Measurements from ENCODE around the gene CREB3L4.
A peak's percentile ranks its signal among the peaks of the same experiment; 100 is the strongest.
"Not testable (repeated sequence)": the region's sequence is repeated elsewhere in the genome, so short reads cannot be mapped to it uniquely, and the experiment has no call there.

The CREB3L4 gene

GRCh38 chr1:153958961-153959260 is 8.8 kb upstream of the CREB3L4 start:
- no peak for DNase-seq (ENCODE audit: low read depth in 2 of 2)

- no peak for DNase-seq (ENCODE audit: low read depth in 2 of 2)
Measured at GRCh38 chr1:153959454-153959853, 8.2 kb upstream of the CREB3L4 start.

GRCh38 chr1:153960206-153960605 is 7.5 kb upstream of the CREB3L4 start:
- DNase-seq (ENCODE audit: low read depth in 2 of 2), result no peak

- no peak for DNase-seq (ENCODE audit: low read depth in 2 of 2)
Measured at GRCh38 chr1:153961421-153961820, 6.3 kb upstream of the CREB3L4 start.

GRCh38 chr1:153962088-153963029 is 5.3 kb upstream of the CREB3L4 start:
- DNase-seq (ENCODE audit: low read depth in 2 of 2), result no peak

GRCh38 chr1:153963030-153963849 is 4.5 kb upstream of the CREB3L4 start, which contains the start of gene SLC39A1:
TSS of gene SLC39A1 (minus strand) at chr1:153963537. CDS start at chr1:153962715, 822 bp downstream.
- DNase-seq (ENCODE audit: low read depth in 2 of 2), result peak; percentile 88 to 96

GRCh38 chr1:153963850-153964331 is 3.8 kb upstream of the CREB3L4 start:
- DNase-seq (ENCODE audit: low read depth in 2 of 2), result no peak

GRCh38 chr1:153968000-153968363 is 280 bp downstream of the CREB3L4 start:
- no peak for DNase-seq (ENCODE audit: low read depth in 2 of 2)

GRCh38 chr1:153968408-153968807 is 706 bp downstream of the CREB3L4 start:
- DNase-seq (ENCODE audit: low read depth in 2 of 2), result no peak

- DNase-seq (ENCODE audit: low read depth in 2 of 2), result no peak
Measured at GRCh38 chr1:153968972-153969371, 1.3 kb downstream of the CREB3L4 start.

GRCh38 chr1:153970346-153970745 is 2.6 kb downstream of the CREB3L4 start:
- no peak for DNase-seq (ENCODE audit: low read depth in 2 of 2)

GRCh38 chr1:153973071-153973470 is 5.4 kb downstream of the CREB3L4 start:
- no peak for DNase-seq (ENCODE audit: low read depth in 2 of 2)

GRCh38 chr1:153973525-153973924 is 5.8 kb downstream of the CREB3L4 start:
- DNase-seq (ENCODE audit: low read depth in 2 of 2), result no peak

GRCh38 chr1:153976819-153977249 is 9.1 kb downstream of the CREB3L4 start:
- no peak for DNase-seq (ENCODE audit: low read depth in 2 of 2)

GRCh38 chr1:153977250-153978240 is 9.8 kb downstream of the CREB3L4 start, which contains the start of gene JTB:
TSS of gene JTB (minus strand) at chr1:153977674. CDS start at chr1:153977252, 422 bp downstream.
- peak; percentile 79 to 82 for DNase-seq (ENCODE audit: low read depth in 2 of 2)

GRCh38 chr1:153978274-153978909 is 10.7 kb downstream of the CREB3L4 start:
- no peak for DNase-seq (ENCODE audit: low read depth in 2 of 2)

GRCh38 chr1:153979091-153979490 is 11.4 kb downstream of the CREB3L4 start:
- not testable (repeated sequence) for DNase-seq (ENCODE audit: low read depth in 2 of 2)

- DNase-seq (ENCODE audit: low read depth in 2 of 2), result not testable (repeated sequence)
Measured at GRCh38 chr1:153981735-153982134, 14.0 kb downstream of the CREB3L4 start.

- DNase-seq (ENCODE audit: low read depth in 2 of 2), result no peak
Measured at GRCh38 chr1:153984123-153984894, 16.6 kb downstream of the CREB3L4 start.
